ENCODE measurements around the gene SORCS2. TPM values are rescaled to one million over a fixed set of nuclear protein-coding genes. Genes with fewer than 3 reads are reported as not detected.

The SORCS2 gene
- polyA plus RNA-seq, 1 donor from 2014 or later = 1.0 TPM

DNA sequence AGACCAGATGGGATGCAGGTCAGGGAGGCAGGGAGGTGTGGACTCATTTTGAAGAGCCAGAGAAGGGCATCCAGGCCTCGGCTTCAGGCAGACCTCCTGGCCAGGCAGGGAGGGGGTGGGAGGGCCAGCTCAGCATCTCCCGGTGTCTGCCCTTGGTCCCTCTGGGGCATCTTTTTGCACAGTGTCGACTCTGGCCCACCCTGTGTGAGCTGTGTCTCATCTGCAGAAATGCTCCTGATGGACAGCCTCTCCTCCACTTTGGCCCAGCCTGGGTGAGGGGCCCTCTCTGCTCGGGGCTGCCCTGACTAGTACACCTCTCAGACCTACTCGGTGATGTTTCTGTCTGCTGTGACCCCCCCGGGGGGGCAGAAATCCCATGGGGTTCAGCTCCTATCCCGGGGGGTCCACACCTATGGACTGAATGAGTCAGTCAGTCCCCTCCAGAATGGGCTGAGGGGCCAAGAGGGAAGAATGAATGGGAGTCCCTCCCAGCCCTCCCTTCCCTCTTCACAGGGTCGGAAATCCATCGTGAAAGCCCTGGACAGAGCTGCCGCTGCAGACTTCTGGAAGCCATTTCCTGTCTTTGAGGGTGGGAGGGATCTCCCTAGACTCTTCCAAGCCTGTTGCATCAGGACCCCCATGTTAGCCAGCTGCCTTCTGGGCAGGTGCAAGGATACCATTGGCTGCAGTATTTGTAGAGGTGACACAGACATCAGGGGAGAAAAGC, 439.1 kb downstream of the SORCS2 start:
- H3K27ac ChIP-seq (ENCODE audit: low read length) = no peak overlapping the region
- H2AFZ ChIP-seq (ENCODE audit: low read depth, low read length) = no peak overlapping the region
- H3K36me3 ChIP-seq (ENCODE audit: insufficient read depth, low read length) = no peaks in the 10 kb centered on the region
- no peaks in the 10 kb centered on the region for H3F3A ChIP-seq (ENCODE audit: insufficient read depth, low read length, poor library complexity, severe bottlenecking)
- no peaks in the 10 kb centered on the region for H4K20me1 ChIP-seq (ENCODE audit: insufficient read depth)
- TF ChIP-seq RAD21 (conservative IDR thresholded peaks at IDR 0.05) (no peak), SMC3 (conservative IDR thresholded peaks at IDR 0.05; ENCODE audit: poor library complexity) (no peak), POLR2AphosphoS5 (IDR thresholded peaks at IDR 0.05) (no peak), MXI1 (conservative IDR thresholded peaks at IDR 0.05; ENCODE audit: poor library complexity, severe bottlenecking) (no peak), EZH2 (IDR thresholded peaks at IDR 0.05; ENCODE audit: borderline replicate concordance, insufficient read depth, low read length, poor library complexity, severe bottlenecking) (no peak), TAF1 (IDR thresholded peaks at IDR 0.05; ENCODE audit: low read depth) (no peak), EP300 (conservative IDR thresholded peaks at IDR 0.05; ENCODE audit: poor library complexity, severe bottlenecking) (no peak)
- TF ChIP-seq, protein P1, sequence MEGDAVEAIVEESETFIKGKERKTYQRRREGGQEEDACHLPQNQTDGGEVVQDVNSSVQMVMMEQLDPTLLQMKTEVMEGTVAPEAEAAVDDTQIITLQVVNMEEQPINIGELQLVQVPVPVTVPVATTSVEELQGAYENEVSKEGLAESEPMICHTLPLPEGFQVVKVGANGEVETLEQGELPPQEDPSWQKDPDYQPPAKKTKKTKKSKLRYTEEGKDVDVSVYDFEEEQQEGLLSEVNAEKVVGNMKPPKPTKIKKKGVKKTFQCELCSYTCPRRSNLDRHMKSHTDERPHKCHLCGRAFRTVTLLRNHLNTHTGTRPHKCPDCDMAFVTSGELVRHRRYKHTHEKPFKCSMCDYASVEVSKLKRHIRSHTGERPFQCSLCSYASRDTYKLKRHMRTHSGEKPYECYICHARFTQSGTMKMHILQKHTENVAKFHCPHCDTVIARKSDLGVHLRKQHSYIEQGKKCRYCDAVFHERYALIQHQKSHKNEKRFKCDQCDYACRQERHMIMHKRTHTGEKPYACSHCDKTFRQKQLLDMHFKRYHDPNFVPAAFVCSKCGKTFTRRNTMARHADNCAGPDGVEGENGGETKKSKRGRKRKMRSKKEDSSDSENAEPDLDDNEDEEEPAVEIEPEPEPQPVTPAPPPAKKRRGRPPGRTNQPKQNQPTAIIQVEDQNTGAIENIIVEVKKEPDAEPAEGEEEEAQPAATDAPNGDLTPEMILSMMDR (IDR thresholded peaks at IDR 0.05; ENCODE audit: poor library complexity, severe bottlenecking) = no peak
- TF ChIP-seq, protein P2, sequence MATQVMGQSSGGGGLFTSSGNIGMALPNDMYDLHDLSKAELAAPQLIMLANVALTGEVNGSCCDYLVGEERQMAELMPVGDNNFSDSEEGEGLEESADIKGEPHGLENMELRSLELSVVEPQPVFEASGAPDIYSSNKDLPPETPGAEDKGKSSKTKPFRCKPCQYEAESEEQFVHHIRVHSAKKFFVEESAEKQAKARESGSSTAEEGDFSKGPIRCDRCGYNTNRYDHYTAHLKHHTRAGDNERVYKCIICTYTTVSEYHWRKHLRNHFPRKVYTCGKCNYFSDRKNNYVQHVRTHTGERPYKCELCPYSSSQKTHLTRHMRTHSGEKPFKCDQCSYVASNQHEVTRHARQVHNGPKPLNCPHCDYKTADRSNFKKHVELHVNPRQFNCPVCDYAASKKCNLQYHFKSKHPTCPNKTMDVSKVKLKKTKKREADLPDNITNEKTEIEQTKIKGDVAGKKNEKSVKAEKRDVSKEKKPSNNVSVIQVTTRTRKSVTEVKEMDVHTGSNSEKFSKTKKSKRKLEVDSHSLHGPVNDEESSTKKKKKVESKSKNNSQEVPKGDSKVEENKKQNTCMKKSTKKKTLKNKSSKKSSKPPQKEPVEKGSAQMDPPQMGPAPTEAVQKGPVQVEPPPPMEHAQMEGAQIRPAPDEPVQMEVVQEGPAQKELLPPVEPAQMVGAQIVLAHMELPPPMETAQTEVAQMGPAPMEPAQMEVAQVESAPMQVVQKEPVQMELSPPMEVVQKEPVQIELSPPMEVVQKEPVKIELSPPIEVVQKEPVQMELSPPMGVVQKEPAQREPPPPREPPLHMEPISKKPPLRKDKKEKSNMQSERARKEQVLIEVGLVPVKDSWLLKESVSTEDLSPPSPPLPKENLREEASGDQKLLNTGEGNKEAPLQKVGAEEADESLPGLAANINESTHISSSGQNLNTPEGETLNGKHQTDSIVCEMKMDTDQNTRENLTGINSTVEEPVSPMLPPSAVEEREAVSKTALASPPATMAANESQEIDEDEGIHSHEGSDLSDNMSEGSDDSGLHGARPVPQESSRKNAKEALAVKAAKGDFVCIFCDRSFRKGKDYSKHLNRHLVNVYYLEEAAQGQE (IDR thresholded peaks at IDR 0.05; ENCODE audit: borderline replicate concordance) = no peak
- H3K79me2 ChIP-seq (replicated peaks; ENCODE audit: insufficient read depth, low read length) = no peaks in the 10 kb centered on the region
- no peak overlapping the region for H3K9ac ChIP-seq (ENCODE audit: low read length)
- no peak overlapping the region for H3K4me2 ChIP-seq (ENCODE audit: low read length)
- H3K27me3 ChIP-seq (ENCODE audit: insufficient read depth, low read depth, low read length) = no peaks in the 10 kb centered on the region
- H3K4me3 ChIP-seq (ENCODE audit: low read length) = no peak overlapping the region
- H3K9me3 ChIP-seq (ENCODE audit: low read length) = no peaks in the 10 kb centered on the region
- H3K9me2 ChIP-seq (ENCODE audit: insufficient read depth, low read length) = no peaks in the 10 kb centered on the region

- no peak overlapping the region for H3K9ac ChIP-seq (ENCODE audit: low read length)
- H2AFZ ChIP-seq (ENCODE audit: low read depth, low read length) = no peak overlapping the region
- H3K36me3 ChIP-seq (ENCODE audit: insufficient read depth, low read length) = no peaks in the 10 kb centered on the region
- no peaks in the 10 kb centered on the region for H3K27me3 ChIP-seq (ENCODE audit: insufficient read depth, low read depth, low read length)
- no peak overlapping the region for H3K4me3 ChIP-seq (ENCODE audit: low read length)
- no peak overlapping the region for H3K27ac ChIP-seq (ENCODE audit: low read length)
- no peaks in the 10 kb centered on the region for H4K20me1 ChIP-seq (ENCODE audit: insufficient read depth)
- TF ChIP-seq TAF1 (IDR thresholded peaks at IDR 0.05; ENCODE audit: low read depth) = no peak
- TF ChIP-seq MXI1 (conservative IDR thresholded peaks at IDR 0.05; ENCODE audit: poor library complexity, severe bottlenecking) = no peak
- TF ChIP-seq POLR2AphosphoS5 (IDR thresholded peaks at IDR 0.05) = no peak
- TF ChIP-seq EZH2 (IDR thresholded peaks at IDR 0.05; ENCODE audit: borderline replicate concordance, insufficient read depth, low read length, poor library complexity, severe bottlenecking) = no peak
- no peak overlapping the region for H3K4me2 ChIP-seq (ENCODE audit: low read length)
- no peaks in the 10 kb centered on the region for H3F3A ChIP-seq (ENCODE audit: insufficient read depth, low read length, poor library complexity, severe bottlenecking)
- H3K9me3 ChIP-seq (ENCODE audit: low read length) = no peaks in the 10 kb centered on the region
- no peaks in the 10 kb centered on the region for H3K79me2 ChIP-seq (replicated peaks; ENCODE audit: insufficient read depth, low read length)
- no peaks in the 10 kb centered on the region for H3K9me2 ChIP-seq (ENCODE audit: insufficient read depth, low read length)
These were observed 440.0 kb downstream of the SORCS2 start for GRCh38 chr4:7632341-7632740.

Measured in neural cell (in vitro differentiated cells).